ENCODE measurements around the gene PPP3CB. TPM values are rescaled to one million over a fixed set of nuclear protein-coding genes. Genes with fewer than 3 reads are reported as not detected.

PPP3CB gene
- total RNA-seq, 2 experiments from 2014 or later = 37.7 to 38.9 TPM

Other genes starting within 250 kb of the PPP3CB start
- 10 to 100 TPM; 65.0 to 65.5 TPM for gene DNAJC9, start 248.8 kb downstream of the PPP3CB start, total RNA-seq
- gene MRPS16, start 243.4 kb downstream of the PPP3CB start, total RNA-seq = 100 to 1,000 TPM; 143 to 155 TPM
- gene CFAP70, start 137.2 kb downstream of the PPP3CB start, total RNA-seq = under 1 TPM; 0.58 to 0.60 TPM
- gene ANXA7, start 82.0 kb downstream of the PPP3CB start, total RNA-seq = 100 to 1,000 TPM; 120 to 126 TPM
- gene MSS51, start 62.5 kb downstream of the PPP3CB start, total RNA-seq = 1 to 10 TPM in 1 of 2 experiments, under 1 TPM in 1; 0.94 to 1.4 TPM
- 1 to 10 TPM; 7.7 to 8.1 TPM for gene USP54, start 95.3 kb upstream of the PPP3CB start, total RNA-seq
- gene MYOZ1, start 145.4 kb upstream of the PPP3CB start, total RNA-seq = not detected
- not detected for gene SYNPO2L, start 160.0 kb upstream of the PPP3CB start, total RNA-seq
- gene AGAP5, start 202.1 kb upstream of the PPP3CB start, total RNA-seq = 1 to 10 TPM; 5.4 to 6.7 TPM
- 10 to 100 TPM; 74.6 to 74.9 TPM for gene SEC24C, start 248.3 kb upstream of the PPP3CB start, total RNA-seq

Measured in activated naive CD8-positive, alpha-beta T cell treated with anti-CD3 and anti-CD28 coated beads for 36 hours (primary cell).